AG04449 (cell line): ENCODE data around the gene FLVCR1.
"Not testable (repeated sequence)": the region's sequence is repeated elsewhere in the genome, so short reads cannot be mapped to it uniquely, and the experiment has no call there.

ENCODE experiments used
- CTCF ChIA-PET: fragments of 350-600 bp; formaldehyde crosslinking; extraction: SDS; loops from one replicate; lab custom pipeline; 2021; ENCODE audit warnings: antibody characterized with exemption; lab: Yijun Ruan, JAX
- POLR2A ChIA-PET: fragments of 400-600, 350-600 bp; formaldehyde crosslinking; extraction: SDS; loops from one replicate; lab custom pipeline; 2020; ENCODE audit warnings: antibody characterized with exemption, inconsistent platforms; lab: Yijun Ruan, JAX
- DNase-seq: peaks from one replicate; pipeline ENCODE4 v3.0.0-alpha.2; 2010; ENCODE audit warnings: low read depth, low spot score
- H3K4me3 ChIP-seq: 2 replicates; pipeline ENCODE4 v1.5.1; 2011; ENCODE audit warnings: low read depth, mild to moderate bottlenecking, control low read depth, low read length
- CTCF ChIP-seq: IDR thresholded peaks from one replicate; pipeline ENCODE4 v1.5.1; 2011; ENCODE audit warnings: mild to moderate bottlenecking, moderate library complexity, low read length, control low read depth, inconsistent platforms; ENCODE audit not compliant: insufficient read depth; ENCODE audit errors: missing control alignments

The FLVCR1 gene

GRCh38 chr1:212838145-212838544 is 19.9 kb upstream of the FLVCR1 start:
- DNase-seq, result no peak
- no peak for TF ChIP-seq CTCF
- CTCF ChIA-PET, result no interaction called here
- POLR2A ChIA-PET, result no interaction called here
- H3K4me3 ChIP-seq, result no peak overlapping the region

- H3K4me3 ChIP-seq, DNase-seq, CTCF ChIA-PET: not testable (repeated sequence)
- POLR2A ChIA-PET, result interaction anchor here (0.7 kb wide), 1 partner anchor 27 kb away, joined by 3 read pairs; no protein-coding TSS in a partner anchor
These were observed 13.6 kb upstream of the FLVCR1 start for GRCh38 chr1:212844521-212844920.

- ChIA-PET POLR2A (interaction anchor here (0.6 kb wide), 1 partner anchor 32 kb away, joined by 4 read pairs; no protein-coding TSS in a partner anchor), CTCF (no interaction called here)
- H3K4me3 ChIP-seq, result no peak within 1 kb of the TSS
- DNase-seq, result no peak
- no peak for TF ChIP-seq CTCF
These were observed 10.5 kb upstream of the FLVCR1 start, which contains the start of gene SPATA45 for GRCh38 chr1:212847549-212847948. SPATA45 (minus strand) TSS chr1:212847649; CDS start chr1:212836149, 11,500 bp downstream.

- ChIA-PET POLR2A (no interaction called here), CTCF (no interaction called here)
- H3K4me3 ChIP-seq, result no peak overlapping the region
- DNase-seq, result no peak
- no peak for TF ChIP-seq CTCF
These were observed 5.9 kb upstream of the FLVCR1 start for GRCh38 chr1:212852105-212852688.

GRCh38 chr1:212853658-212854057 is 4.4 kb upstream of the FLVCR1 start:
- ChIA-PET POLR2A (no interaction called here), CTCF (interaction anchor here (0.6 kb wide), 1 partner anchor 79 kb away, joined by 3 read pairs; no protein-coding TSS in a partner anchor)
- DNase-seq, result no peak
- no peak overlapping the region for H3K4me3 ChIP-seq
- TF ChIP-seq CTCF, result no peak

GRCh38 chr1:212856755-212857154 is 1.3 kb upstream of the FLVCR1 start:
- CTCF ChIA-PET, result interaction anchor here (0.6 to 1.1 kb wide), 2 partner anchors 10 to 42 kb away, joined by 3 read pairs; no protein-coding TSS in a partner anchor
- no peak for TF ChIP-seq CTCF
- POLR2A ChIA-PET, result interaction anchor here (0.6 kb wide), 1 partner anchor 231 kb away, joined by 7 read pairs; no protein-coding TSS in a partner anchor
- DNase-seq, result no peak
- peak overlapping the region; percentile 78; the same call in 1 of the 2 replicates for H3K4me3 ChIP-seq
